Naive thymus-derived CD4-positive, alpha-beta T cell (primary cell): ENCODE measurements around the gene CTXND1. TPM values are rescaled to one million over a fixed set of nuclear protein-coding genes. Genes with fewer than 3 reads are reported as not detected.

ENCODE experiments used
- ATAC-seq: fragments of 150-1000 bp; cut with Tn5 transposase; 2 replicates; pipeline ENCODE4 v1.10.0; 2021; ENCODE audit warnings: mild to moderate bottlenecking, moderate library complexity
- CTCF ChIA-PET: fragments of 350-600 bp; sonication (Branson Sonifier 250); formaldehyde crosslinking; loops from one replicate; lab custom pipeline; 2021; ENCODE audit warnings: antibody characterized with exemption; lab: Charles Lee
- POLR2A ChIA-PET: fragments of 350-600 bp; sonication (Branson Sonifier 250); formaldehyde crosslinking; loops from one replicate; lab custom pipeline; 2021; ENCODE audit warnings: antibody characterized with exemption, inconsistent platforms; lab: Charles Lee
- DNase-seq, 9 donors: peaks; one replicate each; pipeline versions ENCODE4 v3.0.0 to v3.0.0-alpha.2; 2020 to 2022; ENCODE audit warnings: mixed read lengths in 1 of 9
- H3K27ac ChIP-seq: one replicate; pipeline ENCODE4 v1.7.0; 2013; ENCODE audit warnings: mild to moderate bottlenecking, low read depth, low read length, moderate library complexity
- H3K27me3 ChIP-seq, 2 donors: one replicate each; pipeline ENCODE4 v1.7.0; 2013; ENCODE audit warnings: low read length in 2 of 2, mild to moderate bottlenecking in 2 of 2, moderate library complexity in 2 of 2; ENCODE audit not compliant: control insufficient read depth in 2 of 2, insufficient read depth in 2 of 2
- H3K36me3 ChIP-seq, 3 experiments: 1 replicate in 2 of 3; 2 replicates in 1 of 3; pipeline ENCODE4 v1.7.0; 2013; ENCODE audit warnings: low read length in 3 of 3, mild to moderate bottlenecking in 3 of 3, moderate library complexity in 1 of 3; ENCODE audit not compliant: insufficient read depth in 3 of 3, control insufficient read depth in 2 of 3
- H3K4me1 ChIP-seq, 2 donors: one replicate each; pipeline ENCODE4 v1.7.0; 2013; ENCODE audit warnings: low read length in 2 of 2, mild to moderate bottlenecking in 2 of 2, moderate library complexity in 1 of 2; ENCODE audit not compliant: control insufficient read depth in 2 of 2, insufficient read depth in 2 of 2
- H3K4me3 ChIP-seq: 2 replicates; pipeline ENCODE4 v1.7.0; 2013; ENCODE audit warnings: mild to moderate bottlenecking, low read length
- H3K9me3 ChIP-seq, 3 experiments: 1 replicate in 2 of 3; 2 replicates in 1 of 3; pipeline ENCODE4 v1.7.0; 2013; ENCODE audit warnings: low read length in 3 of 3; ENCODE audit not compliant: control insufficient read depth in 2 of 3
- H3K27ac Mint-ChIP-seq, 9 donors: one replicate each; pipeline ENCODE4 v1.8.0; 2020 to 2022; ENCODE audit warnings: mixed read lengths in 9 of 9, mild to moderate bottlenecking in 8 of 9, moderate library complexity in 5 of 9, inconsistent platforms in 2 of 9
- H3K27me3 Mint-ChIP-seq, 5 donors: one replicate each; pipeline ENCODE4 v1.8.0; 2021 to 2022; ENCODE audit warnings: mixed read lengths in 5 of 5, mild to moderate bottlenecking in 1 of 5
- H3K36me3 Mint-ChIP-seq, 5 donors: one replicate each; pipeline ENCODE4 v1.8.0; 2020 to 2022; ENCODE audit warnings: mixed read lengths in 5 of 5, mild to moderate bottlenecking in 3 of 5, inconsistent platforms in 1 of 5
- H3K4me1 Mint-ChIP-seq, 7 donors: one replicate each; pipeline ENCODE4 v1.8.0; 2020 to 2022; ENCODE audit warnings: mixed read lengths in 7 of 7, mild to moderate bottlenecking in 3 of 7, inconsistent platforms in 1 of 7
- H3K4me3 Mint-ChIP-seq, 10 donors: one replicate each; pipeline ENCODE4 v1.8.0; 2020 to 2022; ENCODE audit warnings: mild to moderate bottlenecking in 10 of 10, mixed read lengths in 10 of 10, moderate library complexity in 6 of 10, inconsistent platforms in 2 of 10
- H3K9me3 Mint-ChIP-seq, 11 donors: one replicate each; pipeline ENCODE4 v1.8.0; 2020 to 2022; ENCODE audit warnings: mixed read lengths in 11 of 11, mild to moderate bottlenecking in 4 of 11, inconsistent platforms in 1 of 11, moderate library complexity in 1 of 11
- intact Hi-C, 2 donors: fragments of 100-400 bp; cut with micrococcal nuclease; formaldehyde crosslinking; loops; one replicate each; pipeline ENCODE4 v1.15.1; 2023
- polyA plus RNA-seq, 2 donors: library from polyadenylated mRNA; unstranded; fragments of 300-500 nt; fragmentation: Illumina TruSeq; gene quantifications; one replicate each; pipeline ENCODE4 v1.2.3, GENCODE V29; 2021
- total RNA-seq, 6 experiments: library from RNA in 5 of 6; stranded (reverse) in 5 of 6; gene quantifications; 1 replicate in 5 of 6; 2 replicates in 1 of 6; pipeline ENCODE4 v1.2.3 and lab custom pipeline; 2021 to 2026

Gene CTXND1
- total and polyA plus RNA-seq, 7 experiments from 2014 or later = not detected

DNA sequence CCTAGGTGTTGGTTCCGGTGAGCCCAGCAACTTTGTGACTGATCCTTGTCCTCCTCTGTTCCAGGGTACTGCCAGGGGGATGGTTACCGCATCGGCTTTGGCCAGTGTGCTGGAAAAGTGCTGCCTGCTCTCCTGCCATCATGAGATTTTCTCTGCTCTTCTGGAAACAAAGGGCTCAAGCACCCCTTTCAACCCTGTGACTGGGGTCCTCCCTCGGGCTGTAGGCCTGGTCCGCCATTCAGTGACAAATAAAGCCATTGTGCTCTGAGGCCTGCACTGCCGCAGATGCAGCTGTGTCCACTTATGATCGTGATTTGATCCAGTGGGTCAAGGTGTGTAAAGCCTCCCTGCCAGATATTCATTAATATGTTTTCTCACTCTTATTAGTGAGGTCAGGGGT is 65.9 kb downstream of the CTXND1 start:
- CTCF ChIA-PET = no interaction called here
- no peaks in the 10 kb centered on the region for H3K27me3 ChIP-seq
- intact Hi-C loops = no loop called here

DNA sequence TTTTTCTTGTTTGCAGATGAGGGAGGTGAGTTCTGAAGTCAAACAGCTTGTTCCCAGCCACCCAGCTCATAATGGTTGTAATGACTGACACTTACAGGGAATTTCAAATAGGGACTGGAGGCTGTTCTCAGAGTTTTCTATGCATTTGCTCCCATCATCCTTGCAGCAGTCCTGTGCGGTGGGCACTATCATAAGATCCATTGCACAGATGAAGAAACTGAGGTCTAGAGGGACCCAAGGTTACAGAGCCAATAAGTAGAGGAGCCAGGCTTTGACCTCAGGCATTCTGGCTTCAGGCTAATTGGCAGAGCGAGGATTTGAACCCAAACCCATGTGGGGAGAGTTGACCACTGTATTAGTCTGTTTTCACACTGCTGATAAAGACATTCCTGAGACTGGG is 66.9 kb downstream of the CTXND1 start:
- intact Hi-C loops = no loop called here
- Mint-ChIP-seq H3K9me3 (peaks cover 0 to 9% (median 0%) of the 10 kb centered on the region in 11 donors), H3K27ac (no peak overlapping the region), H3K4me1 (no peaks in the 10 kb centered on the region), H3K36me3 (peaks cover 19 to 72% (median 56%) of the 10 kb centered on the region in 5 donors), H3K27me3 (no peaks in the 10 kb centered on the region), H3K4me3 (no peak overlapping the region)
- ATAC-seq (no peak), DNase-seq (no peak)
- Histone ChIP-seq H3K36me3 (peaks cover 0 to 44% (median 5%) of the 10 kb centered on the region in 3 experiments), H3K27ac (no peak overlapping the region), H3K9me3 (no peaks in the 10 kb centered on the region), H3K4me3 (no peak overlapping the region), H3K4me1 (no peaks in the 10 kb centered on the region), H3K27me3 (no peaks in the 10 kb centered on the region)
- ChIA-PET CTCF (no interaction called here), POLR2A (no interaction called here)

More for the DNA sequence above, 65.9 kb downstream of the CTXND1 start:
- Histone ChIP-seq H3K36me3 (peaks cover 0 to 35% (median 5%) of the 10 kb centered on the region in 3 experiments), H3K4me1 (no peaks in the 10 kb centered on the region), H3K4me3 (no peak overlapping the region), H3K9me3 (no peaks in the 10 kb centered on the region), H3K27ac (no peak overlapping the region)
- DNase-seq = no peak
- no peak overlapping the region for H3K4me3 Mint-ChIP-seq
- H3K27me3 Mint-ChIP-seq = no peaks in the 10 kb centered on the region
- H3K36me3 Mint-ChIP-seq = peaks cover 17 to 71% (median 56%) of the 10 kb centered on the region in 5 donors
- H3K27ac Mint-ChIP-seq = no peak overlapping the region
- no peak for ATAC-seq
- H3K9me3 Mint-ChIP-seq = peaks cover 0 to 9% (median 0%) of the 10 kb centered on the region in 11 donors
- POLR2A ChIA-PET = no interaction called here
- H3K4me1 Mint-ChIP-seq = no peaks in the 10 kb centered on the region

DNA sequence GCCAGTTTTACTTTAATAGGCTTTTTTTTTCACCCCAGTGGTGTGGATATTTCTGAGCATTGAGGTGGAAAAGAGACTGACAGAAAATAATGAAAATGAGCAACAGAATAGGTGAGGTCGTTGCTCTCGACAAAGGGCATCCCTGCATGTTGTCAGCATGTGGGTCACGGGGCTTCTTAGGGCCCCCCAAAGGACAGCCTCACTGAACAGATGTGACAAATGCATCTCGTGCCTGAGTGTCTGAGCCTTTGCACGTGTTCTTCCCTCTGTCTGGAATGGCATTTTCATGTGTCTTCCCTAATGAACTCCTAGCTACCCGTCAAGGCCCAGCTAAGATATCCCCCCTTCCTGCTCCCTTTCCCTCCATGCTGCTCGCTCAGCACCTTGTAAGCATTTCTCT is 67.5 kb downstream of the CTXND1 start:
- no peaks in the 10 kb centered on the region for H3K4me1 Mint-ChIP-seq
- Histone ChIP-seq H3K27ac (no peak overlapping the region), H3K27me3 (no peaks in the 10 kb centered on the region), H3K9me3 (no peaks in the 10 kb centered on the region), H3K36me3 (peaks cover 0 to 46% (median 5%) of the 10 kb centered on the region in 3 experiments), H3K4me3 (no peak overlapping the region), H3K4me1 (no peaks in the 10 kb centered on the region)
- ChIA-PET CTCF (no interaction called here), POLR2A (no interaction called here)
- H3K9me3 Mint-ChIP-seq = peaks cover 0 to 9% (median 0%) of the 10 kb centered on the region in 11 donors
- H3K4me3 Mint-ChIP-seq = no peak overlapping the region
- H3K36me3 Mint-ChIP-seq = peaks cover 19 to 74% (median 56%) of the 10 kb centered on the region in 5 donors
- DNase-seq = no peak
- no peak overlapping the region for H3K27ac Mint-ChIP-seq
- H3K27me3 Mint-ChIP-seq = no peaks in the 10 kb centered on the region
- intact Hi-C loops = no loop called here
- ATAC-seq = no peak

DNA sequence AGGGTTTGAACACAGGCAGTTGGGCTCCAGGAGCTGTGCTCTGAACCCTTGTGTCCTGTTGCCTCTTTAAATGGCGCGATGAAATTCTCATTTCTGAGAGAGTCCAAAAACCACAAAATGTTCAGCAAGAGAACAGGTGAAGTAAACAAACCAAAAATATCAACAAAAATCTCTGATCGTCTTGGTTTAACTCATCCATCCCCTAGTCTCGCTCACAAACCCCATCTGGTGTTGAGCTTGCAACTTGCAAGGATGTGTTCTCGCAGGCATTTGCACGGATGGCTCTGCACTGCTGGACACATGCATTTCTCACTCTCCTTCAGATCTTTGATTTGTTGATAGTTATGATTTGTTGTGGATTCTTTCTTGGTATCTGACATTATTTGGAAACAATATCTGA is 68.1 kb downstream of the CTXND1 start:
- Mint-ChIP-seq H3K9me3 (peaks cover 0 to 9% (median 0%) of the 10 kb centered on the region in 11 donors), H3K4me3 (no peak overlapping the region), H3K27ac (no peak overlapping the region), H3K27me3 (no peaks in the 10 kb centered on the region), H3K36me3 (peaks cover 19 to 74% (median 59%) of the 10 kb centered on the region in 5 donors), H3K4me1 (no peaks in the 10 kb centered on the region)
- H3K4me3 ChIP-seq = no peak overlapping the region
- ATAC-seq (no peak), DNase-seq (no peak)
- H3K27me3 ChIP-seq = no peaks in the 10 kb centered on the region
- H3K36me3 ChIP-seq = peaks cover 0 to 46% (median 5%) of the 10 kb centered on the region in 3 experiments
- POLR2A ChIA-PET = no interaction called here
- no peaks in the 10 kb centered on the region for H3K4me1 ChIP-seq
- intact Hi-C loops = no loop called here
- no peak overlapping the region for H3K27ac ChIP-seq
- CTCF ChIA-PET = no interaction called here
- no peaks in the 10 kb centered on the region for H3K9me3 ChIP-seq

DNA sequence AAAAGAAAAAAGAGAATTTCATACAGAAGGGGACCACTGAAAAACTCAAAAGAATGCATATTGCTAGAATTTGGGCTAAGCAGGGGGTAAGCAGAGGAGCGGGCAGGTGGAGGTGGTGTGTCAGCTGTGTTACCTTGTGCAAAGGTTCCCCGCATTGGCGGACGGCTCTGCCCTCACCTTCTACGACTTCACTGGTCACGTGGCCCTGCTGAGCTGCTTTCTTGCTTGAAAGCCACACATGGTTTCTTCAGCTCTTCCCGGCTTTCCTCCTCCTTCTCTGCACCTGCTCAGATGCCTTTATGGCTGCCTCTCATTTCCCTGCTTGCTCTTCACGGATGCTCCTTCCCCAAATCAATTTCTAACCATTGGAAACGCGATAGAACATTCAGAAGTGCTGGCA is 68.7 kb downstream of the CTXND1 start:
- no peaks in the 10 kb centered on the region for H3K9me3 ChIP-seq
- DNase-seq (no peak), ATAC-seq (no peak)
- H3K4me1 ChIP-seq = no peaks in the 10 kb centered on the region
- Mint-ChIP-seq H3K27ac (no peak overlapping the region), H3K4me1 (no peaks in the 10 kb centered on the region), H3K27me3 (no peaks in the 10 kb centered on the region), H3K4me3 (no peak overlapping the region), H3K36me3 (peaks cover 19 to 72% (median 61%) of the 10 kb centered on the region in 5 donors), H3K9me3 (peaks cover 0 to 9% (median 0%) of the 10 kb centered on the region in 11 donors)
- POLR2A ChIA-PET = no interaction called here
- intact Hi-C loops = no loop called here
- no peak overlapping the region for H3K27ac ChIP-seq
- CTCF ChIA-PET = no interaction called here
- no peak overlapping the region for H3K4me3 ChIP-seq
- H3K36me3 ChIP-seq = peaks cover 0 to 46% (median 5%) of the 10 kb centered on the region in 3 experiments
- no peaks in the 10 kb centered on the region for H3K27me3 ChIP-seq

DNA sequence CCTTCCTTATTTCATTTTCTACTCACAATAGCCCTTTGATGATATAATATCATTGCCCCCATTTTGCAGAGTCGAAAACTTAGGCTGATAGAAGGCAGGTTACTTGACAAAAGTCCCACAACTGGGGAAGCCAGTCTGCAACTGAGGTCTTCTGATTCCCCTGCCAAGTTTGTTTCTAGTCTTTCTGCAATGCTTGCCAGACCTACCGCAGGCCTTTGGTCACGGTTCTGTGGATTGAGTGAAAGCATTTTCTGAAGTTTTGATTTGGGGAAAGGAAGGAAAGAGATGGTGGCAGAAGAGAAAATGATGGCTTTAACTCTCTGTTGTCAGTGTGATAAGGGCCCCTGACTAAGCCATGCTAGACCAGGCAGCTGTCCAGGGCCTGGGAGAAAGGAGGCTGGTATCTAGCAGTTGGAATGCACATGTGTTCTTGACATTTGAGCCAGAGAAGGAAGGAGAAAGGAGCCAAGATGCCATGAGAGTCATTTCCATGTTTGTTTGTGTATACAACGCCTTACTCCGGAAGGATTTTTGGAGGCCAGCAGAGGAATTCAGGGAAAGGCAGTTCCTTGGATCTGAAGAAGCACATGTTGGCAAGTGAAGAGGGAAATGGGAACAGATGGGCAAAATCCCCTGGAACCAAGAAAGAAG is 69.3 kb downstream of the CTXND1 start:
- Histone ChIP-seq H3K4me3 (no peak overlapping the region), H3K27ac (no peak overlapping the region), H3K36me3 (peaks cover 0 to 46% (median 5%) of the 10 kb centered on the region in 3 experiments), H3K27me3 (no peaks in the 10 kb centered on the region), H3K9me3 (no peaks in the 10 kb centered on the region), H3K4me1 (no peaks in the 10 kb centered on the region)
- peak overlapping the region in 1 of 9 donors; percentile 11 for H3K27ac Mint-ChIP-seq
- H3K4me3 Mint-ChIP-seq = no peak overlapping the region
- intact Hi-C loops = no loop called here
- DNase-seq (no peak), ATAC-seq (no peak)
- POLR2A ChIA-PET = no interaction called here
- H3K4me1 Mint-ChIP-seq = no peaks in the 10 kb centered on the region
- CTCF ChIA-PET = no interaction called here
- H3K27me3 Mint-ChIP-seq = no peaks in the 10 kb centered on the region
- peaks cover 19 to 68% (median 56%) of the 10 kb centered on the region in 5 donors for H3K36me3 Mint-ChIP-seq
- peaks cover 0 to 9% (median 0%) of the 10 kb centered on the region in 11 donors for H3K9me3 Mint-ChIP-seq

DNA sequence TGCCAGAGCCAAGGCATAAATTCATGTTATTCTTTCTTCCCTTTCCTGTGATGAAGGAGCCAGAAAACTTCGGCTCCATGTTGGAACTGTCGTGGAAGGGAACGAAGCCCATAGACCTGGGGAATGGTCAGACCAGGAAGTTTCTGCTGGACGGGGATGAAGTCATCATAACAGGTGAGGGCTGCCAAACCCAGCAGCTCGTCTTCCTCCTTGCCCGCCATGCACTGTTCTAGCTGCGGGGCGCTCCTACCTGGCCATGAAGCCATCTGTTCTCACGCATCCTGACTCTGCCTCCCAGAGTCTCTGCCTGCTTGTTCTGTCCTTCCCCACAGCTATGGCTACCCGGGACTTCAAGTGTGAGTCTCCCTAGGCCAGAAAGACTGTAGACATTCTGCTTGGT is 71.0 kb downstream of the CTXND1 start:
- Histone ChIP-seq H3K27ac (no peak overlapping the region), H3K27me3 (no peaks in the 10 kb centered on the region), H3K4me1 (no peaks in the 10 kb centered on the region), H3K4me3 (no peak overlapping the region), H3K36me3 (peaks cover 0 to 33% (median 4%) of the 10 kb centered on the region in 3 experiments), H3K9me3 (no peaks in the 10 kb centered on the region)
- POLR2A ChIA-PET = no interaction called here
- Mint-ChIP-seq H3K4me3 (no peak overlapping the region), H3K27ac (no peak overlapping the region), H3K4me1 (no peaks in the 10 kb centered on the region), H3K9me3 (peaks cover 0 to 4% (median 0%) of the 10 kb centered on the region in 11 donors), H3K27me3 (no peaks in the 10 kb centered on the region), H3K36me3 (peaks cover 14 to 63% (median 47%) of the 10 kb centered on the region in 5 donors)
- DNase-seq (no peak), ATAC-seq (no peak)
- intact Hi-C loops = no loop called here
- CTCF ChIA-PET = no interaction called here
